ENCODE measurements around the gene TBXA2R. TPM values are rescaled to one million over a fixed set of nuclear protein-coding genes. Genes with fewer than 3 reads are reported as not detected.

The TBXA2R gene
- polyA plus RNA-seq, 1 donor (not counting 4 experiments of a cell fraction or from before 2014, with no cell fraction given) = not detected

DNA sequence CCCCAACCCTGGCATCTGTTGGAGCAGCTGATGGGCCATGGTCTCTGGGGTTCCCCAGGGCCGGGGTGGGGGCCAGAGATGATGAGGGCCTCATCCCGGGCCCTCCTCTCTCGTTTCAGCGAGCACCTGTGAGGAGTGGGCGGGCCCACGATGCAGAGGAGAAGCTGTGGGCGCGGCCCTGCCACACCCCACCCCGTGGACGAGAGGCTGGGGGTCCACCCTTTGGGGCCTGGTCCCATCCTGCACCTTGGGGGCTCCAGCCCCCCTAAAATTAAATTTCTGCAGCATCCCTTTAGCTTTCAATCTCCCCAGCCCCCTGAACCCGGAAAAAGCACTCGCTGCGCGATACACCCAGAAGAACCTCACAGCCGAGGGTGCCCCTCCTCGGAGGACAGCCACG is 28.3 kb downstream of the TBXA2R start:
- no peak overlapping the region for H3K4me2 ChIP-seq (ENCODE audit: control insufficient read depth, extremely low read depth, insufficient read depth, low read depth, low read length)
- H3K9ac ChIP-seq (ENCODE audit: control insufficient read depth, extremely low read depth, insufficient read depth, low read length) = no peak overlapping the region
- H2AFZ ChIP-seq (ENCODE audit: control insufficient read depth, low read length) = no peak overlapping the region
- peaks cover 2 to 3% of the 10 kb centered on the region in 2 experiments for H3K36me3 ChIP-seq (ENCODE audit: control insufficient read depth in 2 of 2, extremely low read depth in 1 of 2, insufficient read depth in 2 of 2, low read length in 2 of 2)
- no peaks in the 10 kb centered on the region for H4K20me1 ChIP-seq (ENCODE audit: control insufficient read depth, extremely low read depth, insufficient read depth, low read length)
- H3K9me1 ChIP-seq (ENCODE audit: control insufficient read depth, extremely low read depth, insufficient read depth, low read length) = no peaks in the 10 kb centered on the region
- DNase-seq (ENCODE audit: low read depth, low spot score) (no peak), FAIRE-seq (no peak)
- no peak overlapping the region for H3K27ac ChIP-seq (ENCODE audit: control insufficient read depth, insufficient read depth, low read length)
- peaks cover 3% of the 10 kb centered on the region for H3K27me3 ChIP-seq (ENCODE audit: control insufficient read depth, extremely low read depth, insufficient read depth, low read length)
- H3K4me3 ChIP-seq (ENCODE audit: control insufficient read depth in 2 of 3, extremely low read depth in 1 of 3, insufficient read depth in 2 of 3, low read depth in 1 of 3, low read length in 3 of 3) = peak overlapping the region in 1 of 3 experiments; percentile 57
- TF ChIP-seq, protein P1, sequence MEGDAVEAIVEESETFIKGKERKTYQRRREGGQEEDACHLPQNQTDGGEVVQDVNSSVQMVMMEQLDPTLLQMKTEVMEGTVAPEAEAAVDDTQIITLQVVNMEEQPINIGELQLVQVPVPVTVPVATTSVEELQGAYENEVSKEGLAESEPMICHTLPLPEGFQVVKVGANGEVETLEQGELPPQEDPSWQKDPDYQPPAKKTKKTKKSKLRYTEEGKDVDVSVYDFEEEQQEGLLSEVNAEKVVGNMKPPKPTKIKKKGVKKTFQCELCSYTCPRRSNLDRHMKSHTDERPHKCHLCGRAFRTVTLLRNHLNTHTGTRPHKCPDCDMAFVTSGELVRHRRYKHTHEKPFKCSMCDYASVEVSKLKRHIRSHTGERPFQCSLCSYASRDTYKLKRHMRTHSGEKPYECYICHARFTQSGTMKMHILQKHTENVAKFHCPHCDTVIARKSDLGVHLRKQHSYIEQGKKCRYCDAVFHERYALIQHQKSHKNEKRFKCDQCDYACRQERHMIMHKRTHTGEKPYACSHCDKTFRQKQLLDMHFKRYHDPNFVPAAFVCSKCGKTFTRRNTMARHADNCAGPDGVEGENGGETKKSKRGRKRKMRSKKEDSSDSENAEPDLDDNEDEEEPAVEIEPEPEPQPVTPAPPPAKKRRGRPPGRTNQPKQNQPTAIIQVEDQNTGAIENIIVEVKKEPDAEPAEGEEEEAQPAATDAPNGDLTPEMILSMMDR (optimal IDR thresholded peaks at IDR 0.05 in 1 of 3, IDR thresholded peaks at IDR 0.05 in 1 of 3, conservative IDR thresholded peaks at IDR 0.05 in 1 of 3; ENCODE audit: extremely low read depth in 1 of 3, insufficient read depth in 2 of 3, low read length in 3 of 3) = no peak
- TF ChIP-seq EZH2 (IDR thresholded peaks at IDR 0.05; ENCODE audit: low read length) = no peak
- H3K79me2 ChIP-seq (ENCODE audit: control insufficient read depth, insufficient read depth, low read length) = no peaks in the 10 kb centered on the region
- H3K4me1 ChIP-seq (ENCODE audit: control insufficient read depth, extremely low read depth, insufficient read depth, low read length) = peaks cover 11% of the 10 kb centered on the region
- no peaks in the 10 kb centered on the region for H3K9me3 ChIP-seq (ENCODE audit: control insufficient read depth, low read depth, low read length)
- dilution Hi-C loops (cut with MboI; ENCODE audit: extremely low pct_ligation_motif_present, low sequenced_read_pairs) = no loop called here

DNA sequence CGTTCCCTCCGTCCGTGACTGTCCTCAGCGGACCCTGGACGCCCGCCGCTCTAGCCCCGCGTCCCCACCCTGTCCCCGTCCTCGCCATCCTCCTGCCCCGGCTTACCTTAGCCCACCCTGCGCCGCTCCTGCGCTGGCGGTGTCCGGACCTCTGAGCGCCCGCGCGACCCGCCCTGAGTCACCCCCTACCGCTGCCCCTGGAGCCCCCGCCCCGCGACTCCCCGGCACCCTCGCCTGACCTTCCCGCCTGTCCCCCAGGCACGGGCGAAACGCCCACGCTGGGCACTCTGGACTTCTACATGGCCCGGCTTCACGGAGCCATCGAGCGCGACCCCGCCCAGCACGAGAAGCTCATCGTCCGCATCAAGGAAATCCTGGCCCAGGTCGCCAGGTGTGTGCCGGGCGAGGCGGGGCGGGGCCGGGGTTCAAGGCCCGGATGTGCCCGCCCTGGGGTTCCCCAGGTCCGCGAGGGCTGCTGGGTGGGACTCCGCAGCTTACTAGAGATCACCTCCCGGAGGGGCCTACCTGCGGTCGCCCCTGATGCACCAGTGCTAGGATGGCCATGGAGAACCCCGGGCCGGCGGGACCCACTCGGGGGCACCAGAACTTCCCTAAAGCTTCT is 28.8 kb downstream of the TBXA2R start:
- H3K36me3 ChIP-seq (ENCODE audit: control insufficient read depth in 2 of 2, extremely low read depth in 1 of 2, insufficient read depth in 2 of 2, low read length in 2 of 2) = peaks cover 2 to 3% of the 10 kb centered on the region in 2 experiments
- H3K4me3 ChIP-seq (ENCODE audit: control insufficient read depth in 2 of 3, extremely low read depth in 1 of 3, insufficient read depth in 2 of 3, low read depth in 1 of 3, low read length in 3 of 3) = peak overlapping the region in 1 of 3 experiments; percentile 57
- dilution Hi-C loops (cut with MboI; ENCODE audit: extremely low pct_ligation_motif_present, low sequenced_read_pairs) = no loop called here
- no peaks in the 10 kb centered on the region for H4K20me1 ChIP-seq (ENCODE audit: control insufficient read depth, extremely low read depth, insufficient read depth, low read length)
- peaks cover 11% of the 10 kb centered on the region for H3K4me1 ChIP-seq (ENCODE audit: control insufficient read depth, extremely low read depth, insufficient read depth, low read length)
- H3K27me3 ChIP-seq (ENCODE audit: control insufficient read depth, extremely low read depth, insufficient read depth, low read length) = no peaks in the 10 kb centered on the region
- H3K79me2 ChIP-seq (ENCODE audit: control insufficient read depth, insufficient read depth, low read length) = no peaks in the 10 kb centered on the region
- H3K9ac ChIP-seq (ENCODE audit: control insufficient read depth, extremely low read depth, insufficient read depth, low read length) = no peak overlapping the region
- H3K9me3 ChIP-seq (ENCODE audit: control insufficient read depth, low read depth, low read length) = no peaks in the 10 kb centered on the region
- no peaks in the 10 kb centered on the region for H3K9me1 ChIP-seq (ENCODE audit: control insufficient read depth, extremely low read depth, insufficient read depth, low read length)
- H3K4me2 ChIP-seq (ENCODE audit: control insufficient read depth, extremely low read depth, insufficient read depth, low read depth, low read length) = peak overlapping the region; percentile 10
- TF ChIP-seq, protein P1 (optimal IDR thresholded peaks at IDR 0.05 in 1 of 3, IDR thresholded peaks at IDR 0.05 in 1 of 3, conservative IDR thresholded peaks at IDR 0.05 in 1 of 3; ENCODE audit: extremely low read depth in 1 of 3, insufficient read depth in 2 of 3, low read length in 3 of 3) = no peak
- no peak for TF ChIP-seq EZH2 (IDR thresholded peaks at IDR 0.05; ENCODE audit: low read length)
- DNase-seq (ENCODE audit: low read depth, low spot score) (no peak), FAIRE-seq (no peak)
- no peak overlapping the region for H2AFZ ChIP-seq (ENCODE audit: control insufficient read depth, low read length)
- no peak overlapping the region for H3K27ac ChIP-seq (ENCODE audit: control insufficient read depth, insufficient read depth, low read length)

Data from keratinocyte (primary cell).